ENCODE results near the gene CACNA2D3. TPM values are rescaled to one million over a fixed set of nuclear protein-coding genes. Genes with fewer than 3 reads are reported as not detected.

Gene CACNA2D3
- total and polyA plus RNA-seq, 5 donors, result 29.2 to 64.5 (median 42.4) TPM

- Histone ChIP-seq H3K27me3 (ENCODE audit: control insufficient read depth, insufficient read depth) (no peaks in the 10 kb centered on the region), H3K4me3 (ENCODE audit: low read length) (no peak overlapping the region), H3K9me3 (ENCODE audit: control insufficient read depth, low read length) (no peaks in the 10 kb centered on the region), H3K27ac (ENCODE audit: low read length) (no peak overlapping the region), H3K4me1 (ENCODE audit: control insufficient read depth, insufficient read depth, low read length) (peaks cover 4% of the 10 kb centered on the region)
- DNase-seq (no peak), ATAC-seq (no peak)
- 47% methylated on average over 3 of the region's 3 CpGs for WGBS
- intact Hi-C loops (cut with DNase I), result no loop called here
Observed at GRCh38 chr3:54575618-54575960, 453.2 kb downstream of the CACNA2D3 start.

GRCh38 chr3:54577313-54577712, 455.0 kb downstream of the CACNA2D3 start:
- ATAC-seq (no peak), DNase-seq (no peak)
- Histone ChIP-seq H3K27me3 (ENCODE audit: control insufficient read depth, insufficient read depth) (no peaks in the 10 kb centered on the region), H3K9me3 (ENCODE audit: control insufficient read depth, low read length) (no peaks in the 10 kb centered on the region), H3K4me1 (ENCODE audit: control insufficient read depth, insufficient read depth, low read length) (peaks cover 4% of the 10 kb centered on the region), H3K4me3 (ENCODE audit: low read length) (no peak overlapping the region), H3K27ac (ENCODE audit: low read length) (no peak overlapping the region)
- intact Hi-C loops (cut with DNase I), result no loop called here
- 92% methylated on average over 3 of the region's 3 CpGs for WGBS

GRCh38 chr3:54578417-54578816, 456.1 kb downstream of the CACNA2D3 start:
- ATAC-seq (no peak), DNase-seq (no peak)
- no peak overlapping the region for H3K27ac ChIP-seq (ENCODE audit: low read length)
- no peak overlapping the region for H3K4me3 ChIP-seq (ENCODE audit: low read length)
- peaks cover 4% of the 10 kb centered on the region for H3K4me1 ChIP-seq (ENCODE audit: control insufficient read depth, insufficient read depth, low read length)
- H3K27me3 ChIP-seq (ENCODE audit: control insufficient read depth, insufficient read depth), result no peaks in the 10 kb centered on the region
- H3K9me3 ChIP-seq (ENCODE audit: control insufficient read depth, low read length), result no peaks in the 10 kb centered on the region
- WGBS, result 82% methylated on average over 7 of the region's 7 CpGs
- intact Hi-C loops (cut with DNase I), result no loop called here

GRCh38 chr3:54580453-54580852, 458.1 kb downstream of the CACNA2D3 start:
- 85% methylated on average over 6 of the region's 6 CpGs for WGBS
- ATAC-seq, result no peak

GRCh38 chr3:54582424-54582823, 460.1 kb downstream of the CACNA2D3 start:
- H3K9me3 ChIP-seq (ENCODE audit: control insufficient read depth, low read length), result no peaks in the 10 kb centered on the region
- H3K4me3 ChIP-seq (ENCODE audit: low read length), result no peak overlapping the region
- DNase-seq (no peak), ATAC-seq (no peak)
- intact Hi-C loops (cut with DNase I), result no loop called here
- H3K27me3 ChIP-seq (ENCODE audit: control insufficient read depth, insufficient read depth), result no peaks in the 10 kb centered on the region
- no peak overlapping the region for H3K27ac ChIP-seq (ENCODE audit: low read length)
- WGBS, result 81% methylated on average over 2 of the region's 2 CpGs
- no peaks in the 10 kb centered on the region for H3K4me1 ChIP-seq (ENCODE audit: control insufficient read depth, insufficient read depth, low read length)

More at GRCh38 chr3:54580453-54580852, 458.1 kb downstream of the CACNA2D3 start:
- DNase-seq, result no peak
- Histone ChIP-seq H3K4me1 (ENCODE audit: control insufficient read depth, insufficient read depth, low read length) (peaks cover 3% of the 10 kb centered on the region), H3K27me3 (ENCODE audit: control insufficient read depth, insufficient read depth) (no peaks in the 10 kb centered on the region), H3K27ac (ENCODE audit: low read length) (no peak overlapping the region), H3K4me3 (ENCODE audit: low read length) (no peak overlapping the region), H3K9me3 (ENCODE audit: control insufficient read depth, low read length) (no peaks in the 10 kb centered on the region)
- intact Hi-C loops (cut with DNase I), result no loop called here

- WGBS, result 86% methylated on average over 2 of the region's 2 CpGs
- Histone ChIP-seq H3K9me3 (ENCODE audit: control insufficient read depth, low read length) (no peaks in the 10 kb centered on the region), H3K4me1 (ENCODE audit: control insufficient read depth, insufficient read depth, low read length) (no peaks in the 10 kb centered on the region), H3K27ac (ENCODE audit: low read length) (no peak overlapping the region), H3K27me3 (ENCODE audit: control insufficient read depth, insufficient read depth) (no peaks in the 10 kb centered on the region), H3K4me3 (ENCODE audit: low read length) (no peak overlapping the region)
- ATAC-seq (no peak), DNase-seq (no peak)
- intact Hi-C loops (cut with DNase I), result no loop called here
Observed at GRCh38 chr3:54591157-54591556, 468.8 kb downstream of the CACNA2D3 start.

GRCh38 chr3:54593653-54594052, 471.3 kb downstream of the CACNA2D3 start:
- WGBS, result 87% methylated on average over 2 of the region's 2 CpGs
- intact Hi-C loops (cut with DNase I), result no loop called here
- H3K27me3 ChIP-seq (ENCODE audit: control insufficient read depth, insufficient read depth), result no peaks in the 10 kb centered on the region

GRCh38 chr3:54596087-54596486, 473.7 kb downstream of the CACNA2D3 start:
- WGBS, result 78% methylated on average over 4 of the region's 4 CpGs
- H3K27ac ChIP-seq (ENCODE audit: low read length), result no peak overlapping the region
- no peaks in the 10 kb centered on the region for H3K4me1 ChIP-seq (ENCODE audit: control insufficient read depth, insufficient read depth, low read length)
- ATAC-seq (no peak), DNase-seq (no peak)
- H3K4me3 ChIP-seq (ENCODE audit: low read length), result no peak overlapping the region
- intact Hi-C loops (cut with DNase I), result no loop called here
- H3K27me3 ChIP-seq (ENCODE audit: control insufficient read depth, insufficient read depth), result no peaks in the 10 kb centered on the region
- H3K9me3 ChIP-seq (ENCODE audit: control insufficient read depth, low read length), result no peaks in the 10 kb centered on the region

More at GRCh38 chr3:54593653-54594052, 471.3 kb downstream of the CACNA2D3 start:
- H3K9me3 ChIP-seq (ENCODE audit: control insufficient read depth, low read length), result no peaks in the 10 kb centered on the region
- DNase-seq (no peak), ATAC-seq (no peak)
- H3K27ac ChIP-seq (ENCODE audit: low read length), result no peak overlapping the region
- H3K4me1 ChIP-seq (ENCODE audit: control insufficient read depth, insufficient read depth, low read length), result no peaks in the 10 kb centered on the region
- H3K4me3 ChIP-seq (ENCODE audit: low read length), result no peak overlapping the region

- H3K9me3 ChIP-seq (ENCODE audit: control insufficient read depth, low read length), result no peaks in the 10 kb centered on the region
- no peak overlapping the region for H3K27ac ChIP-seq (ENCODE audit: low read length)
- no peaks in the 10 kb centered on the region for H3K27me3 ChIP-seq (ENCODE audit: control insufficient read depth, insufficient read depth)
- DNase-seq (peak; percentile 55 to 83 (median 78)), ATAC-seq (peak; percentile 63 to 86)
- H3K4me1 ChIP-seq (ENCODE audit: control insufficient read depth, insufficient read depth, low read length), result no peaks in the 10 kb centered on the region
- H3K4me3 ChIP-seq (ENCODE audit: low read length), result no peak overlapping the region
- 39% methylated on average over 9 of the region's 9 CpGs for whole genome bisulfite sequencing
- intact Hi-C loops (cut with DNase I), result no loop called here
Observed at GRCh38 chr3:54599716-54600115, 477.4 kb downstream of the CACNA2D3 start.

GRCh38 chr3:54600441-54601204, 478.3 kb downstream of the CACNA2D3 start:
- intact Hi-C loops (cut with DNase I), result no loop called here
- no peak overlapping the region for H3K4me3 ChIP-seq (ENCODE audit: low read length)
- peak overlapping the region; percentile 71 for H3K27ac ChIP-seq (ENCODE audit: low read length)
- no peaks in the 10 kb centered on the region for H3K27me3 ChIP-seq (ENCODE audit: control insufficient read depth, insufficient read depth)
- no peaks in the 10 kb centered on the region for H3K9me3 ChIP-seq (ENCODE audit: control insufficient read depth, low read length)
- ATAC-seq (peak; percentile 72 to 90), DNase-seq (peak in 1 of 3 donors; percentile 22)
- 24% methylated on average over 12 of the region's 12 CpGs for WGBS
- H3K4me1 ChIP-seq (ENCODE audit: control insufficient read depth, insufficient read depth, low read length), result no peaks in the 10 kb centered on the region

- DNase-seq (peak in 1 of 3 donors; percentile 18), ATAC-seq (no peak)
- Histone ChIP-seq H3K27me3 (ENCODE audit: control insufficient read depth, insufficient read depth) (no peaks in the 10 kb centered on the region), H3K4me3 (ENCODE audit: low read length) (no peak overlapping the region), H3K4me1 (ENCODE audit: control insufficient read depth, insufficient read depth, low read length) (no peaks in the 10 kb centered on the region), H3K27ac (ENCODE audit: low read length) (no peak overlapping the region), H3K9me3 (ENCODE audit: control insufficient read depth, low read length) (no peaks in the 10 kb centered on the region)
- WGBS, result 88% methylated on average over 4 of the region's 4 CpGs
- intact Hi-C loops (cut with DNase I), result no loop called here
Observed at GRCh38 chr3:54604495-54604894, 482.1 kb downstream of the CACNA2D3 start.

- H3K4me1 ChIP-seq (ENCODE audit: control insufficient read depth, insufficient read depth, low read length), result no peaks in the 10 kb centered on the region
- H3K27ac ChIP-seq (ENCODE audit: low read length), result no peak overlapping the region
- H3K27me3 ChIP-seq (ENCODE audit: control insufficient read depth, insufficient read depth), result no peaks in the 10 kb centered on the region
- ATAC-seq (no peak), DNase-seq (no peak)
- intact Hi-C loops (cut with DNase I), result no loop called here
- no peak overlapping the region for H3K4me3 ChIP-seq (ENCODE audit: low read length)
- H3K9me3 ChIP-seq (ENCODE audit: control insufficient read depth, low read length), result no peaks in the 10 kb centered on the region
Observed at GRCh38 chr3:54608041-54608440, 485.7 kb downstream of the CACNA2D3 start.
